K562 (cell line): Measurements from ENCODE around the gene TUFM. TPM values are rescaled to one million over a fixed set of nuclear protein-coding genes. Genes with fewer than 3 reads are reported as not detected.
A peak's percentile ranks its signal among the peaks of the same experiment; 100 is the strongest.

ENCODE experiments used
- DMBX1 ChIP-seq: fragments of 250-450 bp; sonication (Bioruptor Pico); IDR thresholded peaks from 2 replicates; pipeline ENCODE4 v1.8.0; 2022; ENCODE audit warnings: inconsistent platforms, mild to moderate bottlenecking, moderate library complexity, borderline replicate concordance
- ELF2 ChIP-seq: fragments of 250-450 bp; sonication (Bioruptor Pico); IDR thresholded peaks from 2 replicates; pipeline ENCODE4 v1.5.0; 2021; ENCODE audit warnings: mild to moderate bottlenecking
- FOXJ3 ChIP-seq: sonication (generic); formaldehyde crosslinking; IDR thresholded peaks from 2 replicates; pipeline ENCODE4 v1.4.0; 2020; ENCODE audit warnings: mild to moderate bottlenecking, missing genetic modification reagents
- NR2C2 ChIP-seq, 2 experiments: fragments of 200-800 bp in 1 of 2; sonication (Bioruptor generic) in 1 of 2; sonication (generic) in 1 of 2; formaldehyde crosslinking in 1 of 2; IDR thresholded peaks; 2 replicates each; pipeline versions ENCODE4 v1.6.1 to v1.8.0; 2016 to 2022; ENCODE audit warnings: mild to moderate bottlenecking in 1 of 2, missing compliant biosample characterization in 1 of 2, missing genetic modification characterization in 1 of 2, missing genetic modification reagents in 1 of 2
- PURB ChIP-seq: sonication (generic); formaldehyde crosslinking; IDR thresholded peaks from 2 replicates; pipeline ENCODE4 v1.9.0; 2021; ENCODE audit warnings: low read depth, mild to moderate bottlenecking, missing genetic modification reagents
- SIX5 ChIP-seq, 2 experiments: IDR thresholded peaks; 2 replicates each; pipeline ENCODE4 v1.6.1; 2011; ENCODE audit warnings: low read length in 2 of 2, borderline replicate concordance in 1 of 2, low read depth in 1 of 2, mild to moderate bottlenecking in 1 of 2, moderate library complexity in 1 of 2; ENCODE audit not compliant: insufficient read depth in 1 of 2
- WHSC1 ChIP-seq: IDR thresholded peaks from one replicate; pipeline ENCODE4 v1.6.1; 2012; ENCODE audit warnings: low read length, control low read depth, inconsistent platforms
- XRCC5 ChIP-seq: fragments of 200-400 bp; formaldehyde crosslinking; IDR thresholded peaks from 2 replicates; pipeline ENCODE4 v1.6.1; 2017; ENCODE audit warnings: low read depth, mild to moderate bottlenecking, low read length
- ZNF134 ChIP-seq: fragments of 250-450 bp; sonication (Bioruptor Pico); conservative IDR thresholded peaks from 2 replicates; pipeline ENCODE4 v1.4.0; 2020
- ZNF224 ChIP-seq: sonication (generic); formaldehyde crosslinking; IDR thresholded peaks from 2 replicates; pipeline ENCODE4 v1.8.0; 2022; ENCODE audit warnings: mild to moderate bottlenecking, missing genetic modification reagents
- ZNF830 ChIP-seq: fragments of 250-450 bp; sonication (Bioruptor Pico); IDR thresholded peaks from 2 replicates; pipeline ENCODE4 v1.5.0; 2021; ENCODE audit warnings: mild to moderate bottlenecking
- polyA plus RNA-seq, 8 experiments: library from polyadenylated mRNA; depleted of rRNA in 4 of 8; stranded (reverse) in 5 of 8; unstranded in 3 of 8; fragments of >200 nt; fragmentation: Nextera tagmentation in 2 of 8; fragmentation: Illumina TruSeq in 1 of 8; extraction: Ambion mirVana in 2 of 8; extraction: Trizol in 1 of 8; gene quantifications; 2 replicates each; pipeline versions ENCODE4 v1.2.1 to v1.2.3, GENCODE V29; 2011 to 2014; ENCODE audit warnings: inconsistent platforms in 1 of 8, missing spikeins in 1 of 8
- total RNA-seq, 7 experiments: library from RNA; depleted of rRNA in 6 of 7; stranded (reverse); fragments of >200 nt in 6 of 7; fragmentation: Illumina TruSeq in 2 of 7; extraction: Trizol in 2 of 7; gene quantifications; 2 replicates each; pipeline versions ENCODE4 v1.2.1 to v1.2.3, GENCODE V29; 2011 to 2021; ENCODE audit warnings: low replicate concordance in 1 of 7
- TF ChIP-seq, protein P1 (sequence below), 2 experiments: fragments of 450-650 bp; IDR thresholded peaks; 2 replicates each; pipeline ENCODE4 v1.6.1; 2018; ENCODE audit warnings: mild to moderate bottlenecking in 2 of 2, low read depth in 1 of 2; ENCODE audit not compliant: partially characterized antibody in 2 of 2
- TF ChIP-seq, protein P2 (sequence below): fragments of 450-650 bp; IDR thresholded peaks from 2 replicates; pipeline ENCODE4 v1.6.1; 2017; ENCODE audit warnings: antibody characterized with exemption, mild to moderate bottlenecking
- TF ChIP-seq, protein P3 (sequence below): fragments of 450-650 bp; IDR thresholded peaks from 2 replicates; pipeline ENCODE4 v1.6.1; 2016

The TUFM gene
- total and polyA plus RNA-seq, 9 of the 15 experiments (the other 6 are each of a cell fraction or from before 2014, with no cell fraction given) = 34.1 to 434 (median 256) TPM

DNA sequence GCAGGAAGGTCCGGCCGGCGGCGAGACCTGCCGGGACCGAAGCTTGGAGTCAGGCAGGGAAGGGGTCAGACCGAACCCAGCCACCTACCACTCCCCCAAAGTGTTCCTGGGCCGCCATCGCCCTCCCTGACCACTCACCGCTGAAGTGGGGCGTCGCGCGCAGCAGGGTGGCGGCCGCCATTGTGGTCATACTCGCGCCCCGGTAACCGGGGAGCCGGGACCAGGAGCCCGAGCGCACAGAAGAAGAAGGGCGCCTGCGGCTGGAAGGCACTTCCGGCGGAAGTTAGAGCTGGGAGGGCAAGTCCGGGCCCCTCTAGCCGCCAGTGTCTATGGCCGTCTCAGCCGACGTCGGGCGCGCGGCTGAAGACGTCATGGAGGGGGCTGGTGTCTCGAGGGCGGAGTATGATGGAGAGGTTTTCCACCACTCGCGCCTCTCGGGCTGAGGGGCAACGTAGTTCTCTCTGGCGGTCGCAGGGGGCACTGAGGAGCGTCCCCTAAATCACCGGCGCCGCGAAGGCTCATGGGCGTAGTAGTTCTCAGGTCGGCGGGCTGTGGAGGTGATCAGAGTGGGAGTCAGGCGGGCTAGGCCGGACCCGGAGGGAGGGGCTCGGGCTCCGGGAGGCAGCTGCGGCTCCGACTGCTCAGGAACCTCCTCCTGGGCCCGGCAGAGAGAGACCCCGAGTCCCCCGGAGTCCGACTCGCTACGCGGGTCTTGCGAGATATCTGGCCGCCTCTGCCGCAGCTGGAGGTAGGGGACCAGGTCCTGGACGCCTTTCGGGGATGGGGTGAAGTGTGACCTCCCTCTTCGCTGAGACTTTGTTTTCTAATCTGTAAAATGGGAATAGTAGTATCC, at the start of gene TUFM (continued):
- TF ChIP-seq DMBX1 (0 out of 2 replicates have a peak, but pooled peaks have one; percentile 22), FOXJ3 (CRISPR knock-in tag) (no peak), XRCC5 (peak; percentile 84; the same call in 1 of the 2 replicates), ZNF830 (CRISPR knock-in tag) (no peak), PURB (CRISPR knock-in tag) (no peak), ZNF134 (peak; percentile 42; the same call in 1 of the 2 replicates), ZNF224 (CRISPR knock-in tag) (no peak), ELF2 (CRISPR knock-in tag) (0 out of 2 replicates have a peak, but pooled peaks have one; percentile 11), SIX5 (IDR thresholded peaks at IDR 0.05; ENCODE audit: borderline replicate concordance in 1 of 2, insufficient read depth in 1 of 2, low read depth in 1 of 2, low read length in 2 of 2) (peak; percentile 65 to 68; a peak in 3 of 4 replicates), NR2C2 (CRISPR knock-in tag; IDR thresholded peaks at IDR 0.05) (peak; percentile 82), NR2C2 (tag; IDR thresholded peaks at IDR 0.05) (peak; percentile 95), WHSC1 (no peak)
- TF ChIP-seq, protein P1, sequence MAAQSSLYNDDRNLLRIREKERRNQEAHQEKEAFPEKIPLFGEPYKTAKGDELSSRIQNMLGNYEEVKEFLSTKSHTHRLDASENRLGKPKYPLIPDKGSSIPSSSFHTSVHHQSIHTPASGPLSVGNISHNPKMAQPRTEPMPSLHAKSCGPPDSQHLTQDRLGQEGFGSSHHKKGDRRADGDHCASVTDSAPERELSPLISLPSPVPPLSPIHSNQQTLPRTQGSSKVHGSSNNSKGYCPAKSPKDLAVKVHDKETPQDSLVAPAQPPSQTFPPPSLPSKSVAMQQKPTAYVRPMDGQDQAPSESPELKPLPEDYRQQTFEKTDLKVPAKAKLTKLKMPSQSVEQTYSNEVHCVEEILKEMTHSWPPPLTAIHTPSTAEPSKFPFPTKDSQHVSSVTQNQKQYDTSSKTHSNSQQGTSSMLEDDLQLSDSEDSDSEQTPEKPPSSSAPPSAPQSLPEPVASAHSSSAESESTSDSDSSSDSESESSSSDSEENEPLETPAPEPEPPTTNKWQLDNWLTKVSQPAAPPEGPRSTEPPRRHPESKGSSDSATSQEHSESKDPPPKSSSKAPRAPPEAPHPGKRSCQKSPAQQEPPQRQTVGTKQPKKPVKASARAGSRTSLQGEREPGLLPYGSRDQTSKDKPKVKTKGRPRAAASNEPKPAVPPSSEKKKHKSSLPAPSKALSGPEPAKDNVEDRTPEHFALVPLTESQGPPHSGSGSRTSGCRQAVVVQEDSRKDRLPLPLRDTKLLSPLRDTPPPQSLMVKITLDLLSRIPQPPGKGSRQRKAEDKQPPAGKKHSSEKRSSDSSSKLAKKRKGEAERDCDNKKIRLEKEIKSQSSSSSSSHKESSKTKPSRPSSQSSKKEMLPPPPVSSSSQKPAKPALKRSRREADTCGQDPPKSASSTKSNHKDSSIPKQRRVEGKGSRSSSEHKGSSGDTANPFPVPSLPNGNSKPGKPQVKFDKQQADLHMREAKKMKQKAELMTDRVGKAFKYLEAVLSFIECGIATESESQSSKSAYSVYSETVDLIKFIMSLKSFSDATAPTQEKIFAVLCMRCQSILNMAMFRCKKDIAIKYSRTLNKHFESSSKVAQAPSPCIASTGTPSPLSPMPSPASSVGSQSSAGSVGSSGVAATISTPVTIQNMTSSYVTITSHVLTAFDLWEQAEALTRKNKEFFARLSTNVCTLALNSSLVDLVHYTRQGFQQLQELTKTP (IDR thresholded peaks at IDR 0.05; ENCODE audit: low read depth in 1 of 2, partially characterized antibody in 2 of 2) = peak in 1 of 2 experiments; percentile 88
- TF ChIP-seq, protein P2, sequence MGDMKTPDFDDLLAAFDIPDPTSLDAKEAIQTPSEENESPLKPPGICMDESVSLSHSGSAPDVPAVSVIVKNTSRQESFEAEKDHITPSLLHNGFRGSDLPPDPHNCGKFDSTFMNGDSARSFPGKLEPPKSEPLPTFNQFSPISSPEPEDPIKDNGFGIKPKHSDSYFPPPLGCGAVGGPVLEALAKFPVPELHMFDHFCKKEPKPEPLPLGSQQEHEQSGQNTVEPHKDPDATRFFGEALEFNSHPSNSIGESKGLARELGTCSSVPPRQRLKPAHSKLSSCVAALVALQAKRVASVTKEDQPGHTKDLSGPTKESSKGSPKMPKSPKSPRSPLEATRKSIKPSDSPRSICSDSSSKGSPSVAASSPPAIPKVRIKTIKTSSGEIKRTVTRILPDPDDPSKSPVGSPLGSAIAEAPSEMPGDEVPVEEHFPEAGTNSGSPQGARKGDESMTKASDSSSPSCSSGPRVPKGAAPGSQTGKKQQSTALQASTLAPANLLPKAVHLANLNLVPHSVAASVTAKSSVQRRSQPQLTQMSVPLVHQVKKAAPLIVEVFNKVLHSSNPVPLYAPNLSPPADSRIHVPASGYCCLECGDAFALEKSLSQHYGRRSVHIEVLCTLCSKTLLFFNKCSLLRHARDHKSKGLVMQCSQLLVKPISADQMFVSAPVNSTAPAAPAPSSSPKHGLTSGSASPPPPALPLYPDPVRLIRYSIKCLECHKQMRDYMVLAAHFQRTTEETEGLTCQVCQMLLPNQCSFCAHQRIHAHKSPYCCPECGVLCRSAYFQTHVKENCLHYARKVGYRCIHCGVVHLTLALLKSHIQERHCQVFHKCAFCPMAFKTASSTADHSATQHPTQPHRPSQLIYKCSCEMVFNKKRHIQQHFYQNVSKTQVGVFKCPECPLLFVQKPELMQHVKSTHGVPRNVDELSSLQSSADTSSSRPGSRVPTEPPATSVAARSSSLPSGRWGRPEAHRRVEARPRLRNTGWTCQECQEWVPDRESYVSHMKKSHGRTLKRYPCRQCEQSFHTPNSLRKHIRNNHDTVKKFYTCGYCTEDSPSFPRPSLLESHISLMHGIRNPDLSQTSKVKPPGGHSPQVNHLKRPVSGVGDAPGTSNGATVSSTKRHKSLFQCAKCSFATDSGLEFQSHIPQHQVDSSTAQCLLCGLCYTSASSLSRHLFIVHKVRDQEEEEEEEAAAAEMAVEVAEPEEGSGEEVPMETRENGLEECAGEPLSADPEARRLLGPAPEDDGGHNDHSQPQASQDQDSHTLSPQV = no peak
- TF ChIP-seq, protein P3, sequence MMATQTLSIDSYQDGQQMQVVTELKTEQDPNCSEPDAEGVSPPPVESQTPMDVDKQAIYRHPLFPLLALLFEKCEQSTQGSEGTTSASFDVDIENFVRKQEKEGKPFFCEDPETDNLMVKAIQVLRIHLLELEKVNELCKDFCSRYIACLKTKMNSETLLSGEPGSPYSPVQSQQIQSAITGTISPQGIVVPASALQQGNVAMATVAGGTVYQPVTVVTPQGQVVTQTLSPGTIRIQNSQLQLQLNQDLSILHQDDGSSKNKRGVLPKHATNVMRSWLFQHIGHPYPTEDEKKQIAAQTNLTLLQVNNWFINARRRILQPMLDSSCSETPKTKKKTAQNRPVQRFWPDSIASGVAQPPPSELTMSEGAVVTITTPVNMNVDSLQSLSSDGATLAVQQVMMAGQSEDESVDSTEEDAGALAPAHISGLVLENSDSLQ = peak; percentile 94
